Stomach smooth muscle (tissue), 2 donors: ENCODE measurements around the gene DNAJB8.

Source experiments
- H3K27ac ChIP-seq: one replicate; pipeline ENCODE4 v1.7.0; 2013; ENCODE audit warnings: mild to moderate bottlenecking, low read length, inconsistent platforms
- H3K27me3 ChIP-seq, 2 donors: one replicate each; pipeline ENCODE4 v1.7.0; 2013; ENCODE audit warnings: low read length in 2 of 2; ENCODE audit not compliant: insufficient read depth in 2 of 2, control insufficient read depth in 1 of 2
- H3K36me3 ChIP-seq, 2 donors: one replicate each; pipeline ENCODE4 v1.7.0; 2013; ENCODE audit warnings: low read length in 2 of 2; ENCODE audit not compliant: control insufficient read depth in 2 of 2, insufficient read depth in 2 of 2
- H3K4me1 ChIP-seq: one replicate; pipeline ENCODE4 v1.7.0; 2013; ENCODE audit warnings: low read length; ENCODE audit not compliant: control insufficient read depth, insufficient read depth
- H3K4me3 ChIP-seq, 2 donors: one replicate each; pipeline ENCODE4 v1.7.0; 2013; ENCODE audit warnings: low read length in 2 of 2
- H3K9ac ChIP-seq, 2 donors: one replicate each; pipeline ENCODE4 v1.7.0; 2013; ENCODE audit warnings: low read length in 2 of 2, mild to moderate bottlenecking in 1 of 2
- H3K9me3 ChIP-seq, 2 donors: one replicate each; pipeline ENCODE4 v1.7.0; 2013; ENCODE audit warnings: low read length in 2 of 2; ENCODE audit not compliant: control insufficient read depth in 2 of 2
- donor health status: healthy.
- donor health status: Pancreatic carcinoma.

Gene DNAJB8

DNA sequence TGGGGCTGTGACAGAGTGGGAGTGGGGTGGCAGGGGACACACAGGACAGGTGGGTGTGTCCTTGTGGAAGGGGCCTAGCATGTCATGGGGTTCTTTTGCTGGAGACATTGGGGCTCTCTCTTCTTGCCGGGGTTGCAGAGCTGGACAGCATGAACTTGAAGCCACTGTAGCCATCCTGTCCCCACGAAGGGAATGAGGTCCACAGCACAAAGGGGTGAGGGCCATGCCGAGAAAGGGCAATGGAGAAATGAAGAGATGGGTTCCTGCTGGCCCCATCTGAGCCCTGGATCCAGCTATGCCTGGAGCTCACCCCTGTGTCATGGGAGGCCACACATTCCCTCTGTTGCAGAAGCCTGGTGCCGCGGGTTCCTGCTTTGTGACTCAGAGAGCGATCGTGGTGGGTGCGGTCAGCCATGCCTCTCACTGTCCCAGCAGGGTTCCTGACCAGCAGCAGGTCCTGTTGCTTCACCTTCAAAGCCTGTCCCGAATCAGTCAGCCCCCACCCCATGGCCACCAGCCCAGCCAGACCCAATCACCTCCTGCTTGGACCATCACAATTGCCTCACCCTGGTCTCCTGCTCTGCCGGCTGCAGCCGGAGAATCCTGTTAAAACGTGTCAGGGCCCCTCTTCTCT is 50.0 kb downstream of the DNAJB8 start:
- Histone ChIP-seq H3K27ac (no peak overlapping the region), H3K9me3 (peaks cover 0 to 4% of the 10 kb centered on the region in 2 donors), H3K36me3 (no peaks in the 10 kb centered on the region), H3K4me3 (no peak overlapping the region), H3K9ac (no peak overlapping the region), H3K4me1 (no peaks in the 10 kb centered on the region), H3K27me3 (no peaks in the 10 kb centered on the region)

DNA sequence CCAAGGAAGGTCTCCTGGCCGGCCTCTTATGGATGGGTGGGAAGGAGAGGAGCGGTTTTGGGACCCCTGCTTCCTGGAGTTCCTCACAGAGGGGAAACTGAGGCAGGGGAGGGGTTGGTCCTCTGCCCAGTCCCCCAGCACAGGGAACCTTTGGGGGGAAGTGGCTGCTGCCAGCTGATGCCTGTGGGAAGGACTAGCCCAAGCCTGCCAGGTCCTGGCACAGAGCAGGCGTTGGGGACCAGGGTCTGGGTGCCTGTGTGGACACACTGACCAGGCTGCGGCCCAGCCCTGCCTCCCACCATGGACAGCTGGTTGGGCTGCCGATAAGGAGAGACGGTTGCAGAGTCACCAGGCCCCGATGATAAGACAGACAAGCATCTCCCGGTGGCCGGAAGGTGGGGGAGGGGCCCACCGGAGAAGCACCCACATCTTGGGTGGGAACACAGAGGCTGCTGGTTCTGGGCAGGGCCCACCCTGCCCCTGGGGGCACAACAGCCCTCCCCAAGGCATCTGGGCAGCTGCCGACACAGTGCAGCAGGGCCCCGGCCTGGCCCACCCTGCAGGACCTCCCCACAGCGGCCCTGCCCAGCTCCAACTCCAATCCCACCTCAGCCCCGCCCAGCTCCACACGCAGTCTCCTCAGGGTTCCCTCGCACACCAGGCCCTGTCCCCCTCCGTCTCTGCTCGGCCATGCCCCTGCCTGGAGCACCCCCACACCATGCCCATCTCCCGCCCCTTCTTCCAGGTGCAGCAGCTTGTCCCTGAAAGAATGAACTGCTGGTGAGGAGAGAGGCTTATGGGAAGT is 50.7 kb downstream of the DNAJB8 start:
- H3K27me3 ChIP-seq, result no peaks in the 10 kb centered on the region
- no peak overlapping the region for H3K27ac ChIP-seq
- H3K4me1 ChIP-seq, result no peaks in the 10 kb centered on the region
- H3K36me3 ChIP-seq, result no peaks in the 10 kb centered on the region
- no peak overlapping the region for H3K9ac ChIP-seq
- H3K9me3 ChIP-seq, result peaks cover 0 to 4% of the 10 kb centered on the region in 2 donors
- no peak overlapping the region for H3K4me3 ChIP-seq

GRCh38 chr3:128415200-128415772 is 51.4 kb downstream of the DNAJB8 start:
- peaks cover 0 to 4% of the 10 kb centered on the region in 2 donors for H3K9me3 ChIP-seq
- no peaks in the 10 kb centered on the region for H3K36me3 ChIP-seq
- H3K9ac ChIP-seq, result no peak overlapping the region
- no peak overlapping the region for H3K27ac ChIP-seq
- H3K4me1 ChIP-seq, result no peaks in the 10 kb centered on the region
- H3K27me3 ChIP-seq, result no peaks in the 10 kb centered on the region
- H3K4me3 ChIP-seq, result no peak overlapping the region

GRCh38 chr3:128413413-128414205 is 53.1 kb downstream of the DNAJB8 start:
- Histone ChIP-seq H3K36me3 (no peaks in the 10 kb centered on the region), H3K9me3 (no peaks in the 10 kb centered on the region), H3K4me3 (no peak overlapping the region), H3K27ac (no peak overlapping the region), H3K9ac (no peak overlapping the region), H3K4me1 (no peaks in the 10 kb centered on the region), H3K27me3 (no peaks in the 10 kb centered on the region)

- no peaks in the 10 kb centered on the region for H3K4me1 ChIP-seq
- H3K9me3 ChIP-seq, result no peaks in the 10 kb centered on the region
- H3K4me3 ChIP-seq, result no peak overlapping the region
- H3K9ac ChIP-seq, result no peak overlapping the region
- no peaks in the 10 kb centered on the region for H3K27me3 ChIP-seq
- H3K36me3 ChIP-seq, result no peaks in the 10 kb centered on the region
- H3K27ac ChIP-seq, result no peak overlapping the region
Measured at GRCh38 chr3:128413003-128413370, 53.7 kb downstream of the DNAJB8 start.
